CD4-positive, CD25-positive, alpha-beta regulatory T cell (primary cell): ENCODE data around the gene FOXN3. TPM values are rescaled to one million over a fixed set of nuclear protein-coding genes. Genes with fewer than 3 reads are reported as not detected.

Experiments used
- ATAC-seq, 2 donors: fragments of 150-1000 bp; cut with Tn5 transposase; one replicate each; pipeline ENCODE4 v1.10.0; 2021; ENCODE audit warnings: low read depth in 2 of 2, moderate number of reproducible peaks in 2 of 2, moderate library complexity in 1 of 2
- DNase-seq, 3 donors: peaks; one replicate each; pipeline versions ENCODE4 v3.0.0 to v3.0.0-alpha.2; 2012 to 2022; ENCODE audit warnings: mixed read lengths in 1 of 3
- H3K27ac ChIP-seq: one replicate; pipeline ENCODE4 v1.7.0; 2013; ENCODE audit warnings: mild to moderate bottlenecking, low read length; ENCODE audit not compliant: insufficient read depth, poor library complexity, severe bottlenecking
- H3K27me3 ChIP-seq: one replicate; pipeline ENCODE4 v1.7.0; 2013; ENCODE audit warnings: low read length; ENCODE audit not compliant: control insufficient read depth, insufficient read depth
- H3K36me3 ChIP-seq: one replicate; pipeline ENCODE4 v1.7.0; 2013; ENCODE audit warnings: mild to moderate bottlenecking, low read length, moderate library complexity; ENCODE audit not compliant: control insufficient read depth, insufficient read depth
- H3K4me1 ChIP-seq: 2 replicates; pipeline ENCODE4 v1.7.0; 2013; ENCODE audit warnings: mild to moderate bottlenecking, low read length; ENCODE audit not compliant: insufficient read depth, control insufficient read depth, poor library complexity, severe bottlenecking
- H3K4me3 ChIP-seq: one replicate; pipeline ENCODE4 v1.7.0; 2013; ENCODE audit warnings: low read depth, mild to moderate bottlenecking, low read length, moderate library complexity
- H3K9me3 ChIP-seq, 2 experiments: 1 replicate in 1 of 2; 2 replicates in 1 of 2; pipeline ENCODE4 v1.7.0; 2013; ENCODE audit warnings: low read length in 2 of 2, mild to moderate bottlenecking in 1 of 2, moderate library complexity in 1 of 2; ENCODE audit not compliant: control insufficient read depth in 2 of 2
- H3K27ac Mint-ChIP-seq, 3 donors: one replicate each; pipeline ENCODE4 v1.8.0; 2020 to 2022; ENCODE audit warnings: mild to moderate bottlenecking in 3 of 3, mixed read lengths in 3 of 3, moderate library complexity in 2 of 3
- H3K27me3 Mint-ChIP-seq: one replicate; pipeline ENCODE4 v1.8.0; 2022; ENCODE audit warnings: mild to moderate bottlenecking, mixed read lengths
- H3K36me3 Mint-ChIP-seq: one replicate; pipeline ENCODE4 v1.8.0; 2020; ENCODE audit warnings: mixed read lengths
- H3K4me1 Mint-ChIP-seq, 4 donors: one replicate each; pipeline ENCODE4 v1.8.0; 2020 to 2022; ENCODE audit warnings: mixed read lengths in 4 of 4, mild to moderate bottlenecking in 1 of 4
- H3K4me3 Mint-ChIP-seq, 4 donors: one replicate each; pipeline ENCODE4 v1.8.0; 2020 to 2022; ENCODE audit warnings: mild to moderate bottlenecking in 4 of 4, mixed read lengths in 4 of 4, moderate library complexity in 3 of 4
- H3K9me3 Mint-ChIP-seq, 7 donors: one replicate each; pipeline ENCODE4 v1.8.0; 2020 to 2022; ENCODE audit warnings: mixed read lengths in 7 of 7, mild to moderate bottlenecking in 3 of 7, moderate library complexity in 2 of 7
- polyA plus RNA-seq, 4 donors: library from polyadenylated mRNA; unstranded; fragments of 300-500 nt; fragmentation: Illumina TruSeq; gene quantifications; one replicate each; pipeline ENCODE4 v1.2.3, GENCODE V29; 2021
- total RNA-seq: library from RNA; stranded (reverse); gene quantifications from one replicate; pipeline ENCODE4 v1.2.3, GENCODE V29; 2022

FOXN3 gene
- total and polyA plus RNA-seq, 5 donors from 2014 or later: 108 to 203 (median 111) TPM

DNA sequence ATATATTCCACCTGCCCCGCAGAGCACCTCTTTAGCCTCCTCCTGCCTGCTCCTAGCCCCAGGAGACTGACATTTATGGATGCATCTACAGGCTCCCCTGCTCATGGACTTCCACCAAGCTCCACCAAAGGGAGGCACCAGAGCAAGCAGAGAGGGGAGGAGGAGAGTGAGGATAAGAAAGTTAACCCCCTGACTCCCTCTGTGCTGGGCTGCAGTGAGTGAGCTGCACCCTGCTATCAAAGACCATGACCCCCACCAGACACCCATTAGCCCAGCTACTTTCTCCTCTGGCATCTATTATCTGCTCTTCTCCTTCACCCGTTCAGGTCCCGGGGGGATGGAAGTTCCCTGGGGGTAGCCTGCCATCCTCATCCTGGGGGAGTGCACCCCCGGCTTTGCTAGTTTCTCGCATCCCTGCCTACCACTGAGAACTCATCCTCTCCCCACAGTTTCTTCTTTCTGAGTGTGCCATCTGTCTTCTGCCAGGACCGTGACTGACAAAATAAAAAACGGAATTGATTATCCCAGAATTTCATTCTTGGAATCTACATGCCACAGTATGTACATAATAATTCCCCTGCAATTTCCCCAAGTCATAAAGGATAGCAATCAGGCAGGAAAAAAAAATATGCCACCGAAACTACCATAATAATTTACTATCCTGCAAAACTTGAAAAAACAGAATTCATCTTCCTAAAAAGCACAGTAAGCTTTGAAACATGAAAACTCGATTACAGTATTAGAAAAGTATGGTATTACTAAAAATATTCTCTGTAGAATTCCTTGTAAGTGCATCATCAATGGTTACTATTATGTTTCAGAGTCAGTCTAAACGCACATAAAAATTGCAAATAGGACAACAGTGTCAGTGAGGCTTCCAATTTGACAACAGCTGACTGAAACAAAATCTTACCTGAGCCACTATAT lies 45.2 kb downstream of the FOXN3 start:
- Histone ChIP-seq H3K27ac (no peak overlapping the region), H3K4me1 (peaks cover 6% of the 10 kb centered on the region), H3K9me3 (no peaks in the 10 kb centered on the region), H3K27me3 (no peaks in the 10 kb centered on the region), H3K36me3 (no peaks in the 10 kb centered on the region), H3K4me3 (no peak overlapping the region)
- ATAC-seq: no peak
- Mint-ChIP-seq H3K4me3 (peak overlapping the region in 1 of 4 donors; percentile 43), H3K27ac (peak overlapping the region; percentile 33 to 86 (median 71)), H3K4me1 (peaks cover 32 to 78% (median 56%) of the 10 kb centered on the region in 4 donors), H3K27me3 (no peaks in the 10 kb centered on the region), H3K9me3 (peaks cover 0 to 5% (median 0%) of the 10 kb centered on the region in 7 donors), H3K36me3 (peaks cover 16% of the 10 kb centered on the region)
- DNase-seq: no peak

DNA sequence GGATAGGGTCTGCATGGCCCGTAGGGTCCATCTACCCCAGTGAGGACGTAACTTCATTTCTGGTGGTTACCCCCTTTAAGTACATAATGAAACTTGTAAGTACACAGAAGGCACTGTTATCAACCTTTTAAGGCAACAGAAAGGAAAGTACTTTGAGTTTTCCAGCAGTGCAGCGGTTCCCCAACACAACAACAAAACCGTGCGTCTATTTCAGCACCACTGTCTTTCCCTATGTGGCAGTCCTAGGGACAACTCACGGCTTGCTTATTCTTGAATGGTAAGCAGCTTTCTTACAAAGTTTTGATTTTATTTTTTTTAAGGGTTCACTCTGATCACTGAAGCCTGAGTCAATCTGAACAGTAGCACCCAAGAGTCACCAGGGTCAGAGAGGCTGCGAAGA lies 46.3 kb downstream of the FOXN3 start:
- Mint-ChIP-seq H3K4me3 (no peak overlapping the region), H3K27ac (peak overlapping the region; percentile 15 to 76 (median 49)), H3K27me3 (no peaks in the 10 kb centered on the region), H3K36me3 (peaks cover 16% of the 10 kb centered on the region), H3K4me1 (peaks cover 26 to 86% (median 57%) of the 10 kb centered on the region in 4 donors), H3K9me3 (peaks cover 0 to 5% (median 0%) of the 10 kb centered on the region in 7 donors)
- no peaks in the 10 kb centered on the region for H3K27me3 ChIP-seq
- H3K4me1 ChIP-seq: peaks cover 9% of the 10 kb centered on the region
- H3K36me3 ChIP-seq: no peaks in the 10 kb centered on the region
- H3K4me3 ChIP-seq: no peak overlapping the region
- DNase-seq: no peak
- H3K27ac ChIP-seq: no peak overlapping the region
- H3K9me3 ChIP-seq: no peaks in the 10 kb centered on the region
- no peak for ATAC-seq

DNA sequence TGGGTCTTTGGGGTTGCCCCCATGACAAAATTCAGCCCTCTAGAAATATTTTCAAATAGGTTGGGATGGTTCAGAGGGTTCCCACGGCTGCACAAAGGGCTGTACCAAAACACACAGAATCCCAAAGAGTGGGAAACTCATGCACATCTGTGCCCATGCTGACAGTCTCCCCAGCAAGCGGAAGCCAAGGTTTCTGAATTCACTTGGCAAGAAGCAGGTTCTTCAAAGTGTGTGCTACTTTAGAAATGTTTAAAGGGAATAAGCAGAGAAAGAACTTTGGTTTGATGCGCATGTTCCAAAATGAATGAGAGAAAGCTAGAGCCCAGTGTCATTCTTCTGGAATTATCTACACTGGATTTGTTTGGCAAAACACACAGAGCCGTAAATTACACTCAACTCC lies 46.7 kb downstream of the FOXN3 start:
- peaks cover 16% of the 10 kb centered on the region for H3K36me3 Mint-ChIP-seq
- ATAC-seq (no peak), DNase-seq (no peak)
- Histone ChIP-seq H3K27ac (no peak overlapping the region), H3K4me1 (peaks cover 13% of the 10 kb centered on the region), H3K27me3 (no peaks in the 10 kb centered on the region), H3K9me3 (no peaks in the 10 kb centered on the region), H3K36me3 (no peaks in the 10 kb centered on the region), H3K4me3 (no peak overlapping the region)
- H3K27me3 Mint-ChIP-seq: no peaks in the 10 kb centered on the region
- peaks cover 0 to 5% (median 0%) of the 10 kb centered on the region in 7 donors for H3K9me3 Mint-ChIP-seq
- H3K27ac Mint-ChIP-seq: peak overlapping the region; percentile 49 to 76 (median 51)
- peaks cover 28 to 88% (median 57%) of the 10 kb centered on the region in 4 donors for H3K4me1 Mint-ChIP-seq
- H3K4me3 Mint-ChIP-seq: no peak overlapping the region

DNA sequence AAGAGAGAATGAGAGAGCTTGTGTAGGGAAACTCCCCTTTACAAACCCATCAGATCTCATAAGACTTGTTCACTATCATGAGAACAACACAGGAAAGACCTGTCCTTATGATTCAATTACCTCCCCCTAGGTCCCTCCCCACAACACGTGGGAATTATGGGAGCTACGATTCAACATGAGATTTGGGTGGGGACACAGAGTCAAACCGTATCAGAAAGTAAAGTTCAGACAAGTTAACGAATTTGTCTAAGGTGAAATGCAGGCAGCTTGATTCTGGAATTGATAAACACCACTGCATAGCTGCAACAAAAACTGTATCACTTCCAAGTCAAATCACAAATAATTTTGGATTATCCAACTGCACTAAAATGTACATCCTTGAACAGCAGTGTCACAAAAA lies 47.4 kb downstream of the FOXN3 start:
- Histone ChIP-seq H3K27ac (no peak overlapping the region), H3K27me3 (no peaks in the 10 kb centered on the region), H3K36me3 (no peaks in the 10 kb centered on the region), H3K4me1 (peaks cover 20% of the 10 kb centered on the region), H3K9me3 (no peaks in the 10 kb centered on the region), H3K4me3 (no peak overlapping the region)
- Mint-ChIP-seq H3K4me1 (peaks cover 26 to 89% (median 58%) of the 10 kb centered on the region in 4 donors), H3K36me3 (peaks cover 16% of the 10 kb centered on the region), H3K27me3 (no peaks in the 10 kb centered on the region), H3K27ac (peak overlapping the region; percentile 23 to 76 (median 49)), H3K4me3 (no peak overlapping the region), H3K9me3 (peaks cover 0 to 5% (median 0%) of the 10 kb centered on the region in 7 donors)
- no peak for DNase-seq
- ATAC-seq: no peak

DNA sequence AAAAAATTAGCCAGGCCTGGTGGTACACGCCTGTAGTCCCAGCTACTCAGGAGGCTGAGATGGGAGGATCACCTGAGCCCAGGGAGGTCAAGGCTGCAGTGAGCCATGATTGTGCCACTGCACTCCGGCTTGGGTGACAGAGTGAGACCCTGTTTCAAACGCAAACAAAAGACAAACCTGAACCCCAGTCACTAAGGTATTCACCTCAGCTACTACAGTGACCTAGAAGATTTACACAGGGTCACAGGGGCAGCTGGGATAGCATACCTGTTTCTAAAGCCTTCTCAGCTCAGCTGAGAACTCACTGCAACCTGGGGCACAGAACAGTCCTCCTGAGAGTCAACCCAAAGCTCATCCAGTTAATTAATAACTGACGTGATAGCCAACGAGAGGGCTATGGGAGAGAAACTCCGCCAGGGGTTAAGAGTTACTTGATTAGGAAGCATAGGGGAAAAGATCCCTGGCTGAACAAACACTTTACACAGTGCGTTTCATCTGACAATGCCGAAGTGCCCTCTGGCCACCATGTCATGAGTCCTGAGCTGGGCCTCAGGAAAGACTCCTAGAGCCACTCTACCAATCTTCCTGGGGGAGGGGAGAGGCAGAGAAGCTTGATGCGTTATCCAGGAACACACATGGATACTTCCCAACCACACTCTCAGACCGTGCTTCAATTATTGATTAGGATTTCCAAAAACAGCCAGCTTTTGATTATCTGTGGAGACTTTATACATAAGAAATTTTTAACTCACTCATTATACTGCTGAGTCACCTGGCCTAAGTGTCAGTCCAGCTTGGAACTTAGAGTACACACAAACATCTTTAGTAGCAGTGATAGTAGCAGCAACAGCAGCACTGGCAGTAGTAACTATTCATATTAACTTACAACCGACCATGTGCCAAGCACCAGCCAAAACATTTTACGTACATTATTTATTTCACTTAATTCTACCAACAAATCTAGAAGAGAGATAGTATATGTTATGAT lies 48.2 kb downstream of the FOXN3 start:
- Histone ChIP-seq H3K36me3 (no peaks in the 10 kb centered on the region), H3K4me1 (peaks cover 25% of the 10 kb centered on the region), H3K27me3 (no peaks in the 10 kb centered on the region), H3K27ac (no peak overlapping the region), H3K4me3 (no peak overlapping the region), H3K9me3 (no peaks in the 10 kb centered on the region)
- no peak for DNase-seq
- H3K27ac Mint-ChIP-seq: peak overlapping the region in 2 of 3 donors; percentile 5 to 49
- H3K36me3 Mint-ChIP-seq: peaks cover 11% of the 10 kb centered on the region
- H3K4me3 Mint-ChIP-seq: peak overlapping the region in 1 of 4 donors; percentile 8
- H3K4me1 Mint-ChIP-seq: peaks cover 32 to 91% (median 61%) of the 10 kb centered on the region in 4 donors
- peaks cover 0 to 4% (median 0%) of the 10 kb centered on the region in 7 donors for H3K9me3 Mint-ChIP-seq
- ATAC-seq: no peak
- H3K27me3 Mint-ChIP-seq: no peaks in the 10 kb centered on the region

DNA sequence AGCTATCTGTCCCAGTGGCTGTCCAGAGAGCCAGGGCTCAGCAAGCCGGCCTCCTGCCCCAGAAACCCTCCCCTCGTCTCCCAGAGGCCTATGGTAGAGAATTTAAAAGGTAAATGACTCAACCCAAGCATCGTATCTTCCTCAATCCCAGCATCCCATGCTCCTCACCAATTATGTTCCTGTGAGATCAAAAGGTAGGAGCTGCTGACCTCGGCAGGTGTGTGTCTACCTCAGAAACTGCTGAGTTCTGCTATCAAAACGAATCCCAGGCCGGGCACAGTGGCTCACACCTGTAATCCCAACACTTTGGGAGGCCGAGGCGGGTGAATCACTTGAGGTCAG lies 49.3 kb downstream of the FOXN3 start:
- H3K4me1 Mint-ChIP-seq: peaks cover 38 to 91% (median 60%) of the 10 kb centered on the region in 4 donors
- no peaks in the 10 kb centered on the region for H3K36me3 ChIP-seq

More for the DNA sequence above, 49.3 kb downstream of the FOXN3 start:
- Histone ChIP-seq H3K27me3 (no peaks in the 10 kb centered on the region), H3K9me3 (no peaks in the 10 kb centered on the region), H3K4me3 (no peak overlapping the region), H3K4me1 (peaks cover 25% of the 10 kb centered on the region), H3K27ac (no peak overlapping the region)
- H3K27me3 Mint-ChIP-seq: no peaks in the 10 kb centered on the region
- H3K27ac Mint-ChIP-seq: peak overlapping the region in 2 of 3 donors; percentile 5 to 75
- H3K4me3 Mint-ChIP-seq: no peak overlapping the region
- DNase-seq: no peak
- peaks cover 11% of the 10 kb centered on the region for H3K36me3 Mint-ChIP-seq
- H3K9me3 Mint-ChIP-seq: peaks cover 0 to 4% (median 0%) of the 10 kb centered on the region in 7 donors
- no peak for ATAC-seq
